GM21529 (cell line): ENCODE data around the gene SERPINB4.

Experiments used
- ATAC-seq: cut with Tn5 transposase; IDR thresholded peaks from one replicate; pipeline ENCODE4 v1.9.1; 2021; ENCODE audit not compliant: unreplicated experiment

The SERPINB4 gene

DNA sequence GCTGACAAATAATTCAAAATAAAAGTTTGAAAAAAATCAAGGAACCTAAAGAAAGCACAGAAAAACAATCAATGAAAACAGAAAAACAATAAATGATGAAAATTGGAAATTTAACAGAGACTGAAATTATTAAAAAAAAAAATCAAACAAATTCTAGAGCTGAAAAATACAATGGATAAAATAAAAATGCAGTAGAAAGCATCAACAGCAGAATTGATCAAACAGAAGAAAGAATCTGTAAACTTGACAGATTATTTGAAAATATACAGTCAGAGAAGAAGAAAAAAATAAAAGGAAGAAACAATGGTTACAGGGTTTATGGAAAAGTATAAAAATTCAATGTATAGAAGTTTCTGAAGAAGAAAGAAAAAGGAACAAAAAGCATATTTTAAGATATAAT is 16.2 kb downstream of the SERPINB4 start:
- no peak for ATAC-seq

DNA sequence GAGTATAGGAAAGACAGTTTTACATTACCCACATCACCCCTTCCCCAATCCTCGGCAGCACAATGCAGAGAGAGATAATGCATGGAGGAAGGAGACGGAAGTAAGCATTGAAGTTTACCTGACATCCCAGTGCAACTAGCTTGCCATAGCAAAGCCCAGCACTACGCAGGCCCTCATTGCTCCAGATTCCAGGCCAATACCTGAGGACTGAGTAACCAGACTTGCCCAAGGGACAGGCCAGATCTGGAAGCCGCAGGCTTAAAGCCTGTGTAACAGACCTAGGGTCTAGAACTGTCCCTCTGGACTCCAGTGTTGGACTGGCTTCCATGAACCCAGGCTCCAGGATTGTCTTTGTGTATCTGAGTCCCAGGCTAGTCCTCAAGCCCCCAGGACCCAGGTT is 17.6 kb downstream of the SERPINB4 start:
- ATAC-seq: no peak

DNA sequence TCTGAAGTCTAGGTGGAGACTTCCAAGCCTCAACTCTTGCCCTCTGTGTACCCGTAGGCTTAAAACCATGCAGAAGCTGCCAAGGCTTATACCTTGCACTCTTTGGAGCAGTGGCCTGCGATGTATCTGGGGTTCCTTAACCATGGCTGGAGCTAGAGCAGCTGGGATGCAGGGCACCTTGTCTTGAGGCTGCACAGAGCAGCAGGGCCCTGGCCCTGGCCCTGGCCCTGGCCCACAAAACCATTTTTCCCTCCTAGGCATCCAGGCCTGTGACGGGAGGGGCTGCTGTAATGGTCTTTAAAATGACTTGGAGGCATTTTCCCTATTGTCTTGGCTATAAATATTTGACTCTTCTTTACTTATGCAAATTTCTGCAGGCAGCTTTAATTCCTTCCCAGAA is 19.2 kb downstream of the SERPINB4 start:
- no peak for ATAC-seq

DNA sequence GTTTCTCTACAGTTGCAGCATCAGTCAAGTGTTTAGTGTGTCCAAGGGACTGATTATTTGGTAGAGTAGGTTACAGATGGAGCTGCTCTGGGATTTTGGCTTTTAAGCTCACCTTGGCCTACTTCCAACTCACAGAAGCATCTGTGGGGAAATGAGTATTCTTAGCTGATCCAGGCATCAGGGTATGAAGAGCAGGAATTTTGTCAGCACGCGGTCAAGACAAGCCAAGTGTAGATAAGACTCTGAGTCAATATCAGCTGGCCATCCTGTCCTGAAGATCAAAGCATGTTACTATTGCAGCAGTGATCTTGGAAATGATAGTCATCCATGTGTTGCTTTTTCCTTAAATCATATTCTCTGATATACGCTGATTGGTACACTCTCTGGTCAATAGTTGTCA is 24.4 kb downstream of the SERPINB4 start:
- ATAC-seq: no peak

DNA sequence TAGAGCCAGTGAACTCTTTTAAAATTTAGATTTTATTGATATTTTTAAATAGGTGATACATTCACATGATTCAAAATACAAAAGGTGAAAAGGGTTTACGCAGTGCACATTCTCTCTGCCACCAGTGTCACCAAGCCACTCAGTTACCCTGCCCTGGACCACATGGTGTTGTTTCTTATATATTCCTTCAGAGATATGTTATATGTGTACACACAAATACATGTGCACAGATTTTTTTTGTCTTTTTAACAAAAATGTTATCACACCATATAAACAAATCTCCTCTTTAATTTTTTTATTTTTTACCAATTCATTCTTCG is 26.2 kb downstream of the SERPINB4 start:
- no peak for ATAC-seq

DNA sequence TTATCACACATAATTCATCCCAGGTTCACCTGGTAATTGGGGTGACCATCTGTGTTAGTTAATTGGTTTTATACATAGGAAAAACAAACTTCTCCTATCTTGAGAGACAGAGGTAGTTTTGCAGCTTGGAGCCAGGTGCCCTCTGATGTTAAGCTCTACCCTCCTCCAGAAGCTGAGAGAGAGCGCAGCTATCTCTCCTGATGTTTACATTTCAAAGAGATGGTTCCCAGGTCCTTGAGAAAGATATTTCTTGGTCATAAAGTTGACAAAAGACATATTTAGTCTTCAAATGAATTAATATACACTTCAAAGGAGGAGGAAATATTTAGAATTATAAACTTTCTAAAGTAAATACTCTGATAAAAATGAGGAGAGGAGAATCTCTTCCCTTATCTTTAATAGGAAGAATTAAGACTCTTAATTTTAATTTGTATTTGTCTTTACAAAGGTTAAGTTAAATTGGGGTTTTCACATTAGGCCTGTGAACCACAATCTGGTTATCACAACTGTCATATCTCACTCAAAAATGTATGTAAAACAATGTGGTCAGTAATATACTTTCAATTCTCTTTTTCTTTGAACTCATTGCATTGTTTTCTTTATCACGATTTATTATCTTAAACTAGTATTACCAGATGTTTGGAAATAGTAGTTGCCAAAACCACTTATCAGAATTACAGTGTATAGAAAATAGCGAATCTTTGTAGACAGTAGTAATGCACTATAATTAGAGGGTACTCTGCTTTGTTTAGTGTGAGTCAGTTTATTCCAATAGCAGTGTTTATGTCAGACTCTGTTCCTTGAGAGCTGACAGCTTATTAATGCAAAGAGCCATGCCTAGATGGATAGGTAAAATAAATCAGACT is 26.8 kb downstream of the SERPINB4 start:
- peak; percentile 86 for ATAC-seq

DNA sequence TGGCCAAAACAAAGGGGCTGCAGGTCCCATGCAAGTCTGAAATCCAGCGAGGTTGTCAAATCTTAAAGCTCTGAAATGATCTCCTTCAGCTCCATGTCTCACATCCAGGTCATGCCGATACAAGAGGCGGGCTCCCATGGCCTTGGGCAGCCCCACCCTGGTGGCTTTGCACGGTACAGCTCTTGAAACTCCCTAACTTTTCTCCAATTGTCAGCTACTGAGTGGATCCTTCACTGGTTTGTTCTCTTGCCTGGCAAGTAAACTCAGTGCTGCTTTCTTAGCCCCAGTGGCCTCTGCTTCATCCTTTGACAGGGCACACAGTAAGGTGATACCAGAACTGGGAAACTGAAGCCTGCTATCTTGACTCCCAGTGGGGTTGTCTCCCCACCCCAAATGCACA is 30.6 kb downstream of the SERPINB4 start:
- ATAC-seq: no peak

DNA sequence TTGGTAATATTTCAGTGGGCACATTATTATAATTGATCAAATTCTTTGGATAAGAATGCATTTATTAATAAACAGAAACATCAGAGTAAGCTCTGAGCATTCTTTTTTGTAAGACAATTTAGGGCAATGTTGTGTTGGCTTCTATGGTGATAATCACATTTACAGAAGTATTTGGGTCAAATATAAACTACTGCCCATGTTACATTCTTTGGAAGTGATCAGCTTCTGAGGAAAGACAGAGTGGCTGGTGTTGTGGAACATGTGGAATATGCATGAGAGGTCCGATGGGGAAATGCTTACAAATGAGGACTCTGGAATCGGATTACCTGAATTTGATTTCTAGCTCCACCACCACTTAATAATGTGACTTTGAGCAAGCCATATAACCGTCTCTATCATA is 37.5 kb downstream of the SERPINB4 start:
- ATAC-seq: no peak

DNA sequence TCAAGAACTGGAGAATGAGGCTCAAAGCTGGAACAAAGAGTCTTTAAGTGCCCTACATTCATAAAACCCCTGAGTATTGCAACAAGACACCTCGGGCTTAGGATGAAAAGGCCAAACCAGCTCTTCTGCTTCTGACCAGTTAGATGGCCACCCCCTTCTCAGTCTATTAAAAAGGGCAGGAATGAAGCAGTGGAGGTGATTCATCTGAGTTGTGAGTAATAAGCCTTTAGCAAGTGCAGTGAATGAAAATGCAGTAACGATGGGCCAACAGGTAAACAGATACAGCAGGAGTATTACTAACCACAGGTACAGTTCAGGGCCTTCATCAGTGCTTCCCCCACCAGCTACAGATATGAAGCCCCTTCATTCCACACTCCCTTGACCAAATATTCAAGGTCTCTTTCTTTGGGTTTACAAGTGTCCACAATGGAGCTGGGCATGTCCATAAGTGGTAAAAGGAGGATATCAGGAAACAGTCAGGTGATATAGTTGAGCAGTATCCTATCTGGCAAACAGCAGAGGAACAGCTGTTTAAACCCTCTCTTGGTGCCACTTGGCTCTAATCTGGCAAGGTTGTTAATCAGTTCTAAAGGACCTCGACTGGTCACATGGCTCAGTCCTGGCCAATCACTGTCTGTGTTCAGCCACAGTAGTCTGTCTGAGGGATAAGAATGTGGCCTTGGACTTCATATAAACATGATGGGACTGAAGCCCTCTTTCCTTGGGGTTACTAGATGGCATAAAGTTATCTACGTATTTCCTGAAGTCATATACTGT is 39.1 kb downstream of the SERPINB4 start:
- ATAC-seq: no peak

DNA sequence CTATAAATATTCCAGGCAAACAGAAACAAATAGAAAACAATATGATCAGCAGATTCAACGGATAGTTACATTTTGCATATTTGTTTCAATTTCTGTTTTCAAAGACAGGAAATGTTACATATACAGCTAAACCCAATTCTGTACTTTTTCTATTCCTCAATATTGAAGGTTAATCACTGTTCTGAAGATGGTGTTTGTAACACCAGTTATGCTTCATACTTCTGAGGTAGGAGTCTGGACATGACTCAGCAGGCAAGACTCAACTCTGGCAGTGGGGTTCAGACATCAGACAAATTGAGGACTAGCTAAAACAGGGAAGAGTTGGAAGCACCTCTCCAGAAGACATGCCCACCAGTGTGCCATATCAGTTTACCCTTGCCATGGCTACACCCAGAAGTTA is 40.3 kb downstream of the SERPINB4 start:
- ATAC-seq: peak; percentile 97

DNA sequence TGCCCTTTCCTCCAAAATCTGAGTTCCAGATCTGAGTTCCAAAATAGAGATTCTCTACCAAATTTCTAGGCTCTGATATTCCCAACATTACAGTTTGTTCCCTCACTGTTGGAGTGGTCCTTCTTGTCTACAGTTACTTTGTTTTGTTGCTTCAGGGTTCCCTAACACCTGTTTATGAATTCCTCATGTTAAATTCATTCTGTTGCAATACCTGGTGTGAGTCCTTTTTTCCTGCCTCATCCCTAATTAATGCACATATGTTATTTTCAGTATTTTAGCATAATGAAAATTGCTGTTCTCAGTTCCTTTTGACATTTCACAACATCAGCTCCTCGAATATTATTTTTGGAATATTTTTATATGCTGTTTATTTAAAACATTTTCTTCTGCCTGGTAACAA is 40.7 kb downstream of the SERPINB4 start:
- ATAC-seq: no peak

DNA sequence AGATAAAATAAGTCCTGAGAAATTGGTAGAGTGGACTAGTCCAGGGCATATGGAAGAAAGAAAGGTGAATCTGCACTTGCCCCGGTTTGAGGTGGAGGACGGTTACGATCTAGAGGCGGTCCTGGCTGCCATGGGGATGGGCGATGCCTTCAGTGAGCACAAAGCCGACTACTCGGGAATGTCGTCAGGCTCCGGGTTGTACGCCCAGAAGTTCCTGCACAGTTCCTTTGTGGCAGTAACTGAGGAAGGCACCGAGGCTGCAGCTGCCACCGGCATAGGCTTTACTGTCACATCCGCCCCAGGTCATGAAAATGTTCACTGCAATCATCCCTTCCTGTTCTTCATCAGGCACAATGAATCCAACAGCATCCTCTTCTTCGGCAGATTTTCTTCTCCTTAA is 47.1 kb downstream of the SERPINB4 start:
- ATAC-seq: no peak

DNA sequence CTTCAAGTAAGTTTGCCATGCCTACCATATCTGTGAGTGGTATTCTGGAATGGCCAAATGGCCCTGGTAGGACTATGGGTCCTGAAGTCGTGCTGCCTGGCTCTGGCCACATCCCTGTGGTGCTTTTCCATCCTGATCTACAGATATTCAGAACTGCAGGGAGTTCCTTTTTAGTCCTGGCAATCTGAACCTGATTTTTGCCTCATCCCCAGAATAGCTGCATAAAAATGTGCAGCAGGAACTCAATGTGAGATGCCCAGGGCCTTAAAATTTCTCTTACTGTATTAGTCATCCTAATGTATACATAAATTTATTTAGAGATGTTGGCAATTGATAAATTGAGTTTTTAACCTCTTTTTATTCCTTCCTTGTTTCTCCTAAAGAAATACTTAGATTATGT is 51.6 kb downstream of the SERPINB4 start:
- ATAC-seq: no peak

DNA sequence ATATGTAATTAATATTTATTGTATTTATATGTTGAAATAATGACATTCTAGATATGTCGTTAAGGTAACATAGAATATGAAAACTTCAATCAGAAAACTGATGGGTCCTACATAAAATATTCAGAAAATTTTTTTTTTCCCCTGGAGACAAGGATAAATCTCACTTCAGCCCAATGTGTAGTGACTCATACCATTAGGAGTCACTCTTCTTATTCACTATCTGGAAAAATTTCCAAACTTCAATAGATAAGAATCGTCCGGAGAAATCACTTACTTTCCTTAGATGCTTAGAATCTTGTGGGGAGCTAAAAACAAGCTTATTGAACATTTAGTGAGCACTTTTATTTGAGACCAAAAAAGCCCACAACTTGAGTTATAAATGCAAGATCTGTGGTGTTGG is 52.3 kb downstream of the SERPINB4 start:
- ATAC-seq: no peak

DNA sequence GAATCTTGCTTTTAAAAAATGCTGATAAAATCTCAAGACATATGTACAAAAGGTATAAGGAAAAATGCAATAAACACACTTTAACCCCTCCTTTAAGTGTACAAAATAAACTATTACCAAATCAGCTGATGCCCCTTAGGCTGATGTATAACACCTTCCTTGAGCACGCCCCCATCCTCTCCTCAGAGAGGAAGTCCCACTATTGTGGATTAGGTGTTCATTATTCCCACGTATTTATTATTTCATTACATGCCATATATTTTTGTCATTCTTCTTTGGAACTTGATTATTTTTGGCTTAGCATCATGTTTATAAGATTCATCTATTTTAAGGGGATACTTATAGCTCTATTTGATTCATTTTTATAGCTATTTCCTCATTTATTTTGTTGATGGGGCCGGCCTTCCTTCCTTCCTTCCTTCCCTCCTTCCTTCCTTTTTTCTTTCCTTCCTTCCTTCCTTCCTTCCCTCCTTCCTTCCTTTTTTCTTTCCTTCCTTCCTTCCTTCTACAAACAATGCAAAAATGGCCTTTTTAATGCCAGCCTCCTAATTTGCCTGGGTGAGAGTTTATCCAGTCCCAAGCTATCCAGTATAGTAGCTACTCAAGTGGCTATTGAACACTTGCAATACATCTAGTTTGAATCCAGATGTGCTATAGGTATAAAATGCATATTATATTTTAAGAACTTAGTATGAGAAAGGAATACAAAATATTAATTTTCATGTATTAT is 52.9 kb downstream of the SERPINB4 start:
- ATAC-seq: no peak

DNA sequence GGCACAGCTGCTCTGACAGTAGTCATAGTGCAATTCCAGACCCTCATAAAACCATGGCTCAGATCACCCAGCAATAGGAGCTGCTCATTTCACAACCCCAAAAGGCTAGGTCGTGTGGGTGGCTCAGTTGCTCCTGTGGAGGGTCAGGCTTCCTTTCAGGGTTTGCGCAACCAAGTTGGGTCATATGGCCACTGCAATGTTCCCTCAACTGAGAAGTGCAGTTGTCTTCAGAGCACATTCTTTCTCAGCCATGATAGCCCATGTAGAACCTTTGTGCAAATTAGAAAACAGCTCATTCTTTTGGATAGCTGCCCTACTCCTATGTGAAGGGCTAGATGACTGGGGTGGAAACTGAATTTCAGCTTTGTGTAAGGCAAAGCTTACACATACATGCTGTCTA is 53.7 kb downstream of the SERPINB4 start:
- no peak for ATAC-seq

DNA sequence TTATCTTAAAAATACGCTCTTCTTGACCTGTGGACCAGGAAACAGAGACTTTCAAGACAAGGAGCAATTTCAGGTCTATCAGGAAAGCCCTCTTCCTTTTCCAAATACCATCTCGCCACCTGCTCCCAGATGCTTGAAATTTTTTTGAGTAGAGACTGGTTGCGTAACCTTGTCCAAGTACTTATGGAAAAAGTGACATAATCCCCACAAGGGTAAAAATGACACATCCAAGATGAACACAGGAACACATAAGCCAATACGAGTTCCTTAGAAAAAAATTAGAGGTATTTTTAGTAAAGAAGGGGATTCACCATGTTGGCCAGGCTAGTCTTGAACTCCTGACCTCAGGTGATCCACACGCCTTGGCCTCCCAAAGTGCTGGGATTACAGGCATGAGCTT is 55.1 kb downstream of the SERPINB4 start:
- ATAC-seq: no peak
